A549 (cell line): ENCODE data around the gene WSCD1. TPM values are rescaled to one million over a fixed set of nuclear protein-coding genes. Genes with fewer than 3 reads are reported as not detected.

Source experiments
- ATAC-seq, 2 experiments: fragments of 200-7000 bp in 1 of 2; fragments of >200 bp in 1 of 2; cut with Nextera tagmentation in 1 of 2; cut with Tn5 transposase in 1 of 2; 3 replicates each; pipeline versions ENCODE4 v1.8.0 to v1.9.1; 2018 to 2020; ENCODE audit warnings: mild to moderate bottlenecking in 1 of 2, moderate library complexity in 1 of 2
- CTCF ChIA-PET: fragments of 300-600 bp; sonication (Branson Sonifier 250); formaldehyde crosslinking; extraction: SDS; loops from one replicate; lab custom pipeline; 2021; ENCODE audit warnings: antibody characterized with exemption, inconsistent platforms; lab: Yijun Ruan, JAX
- POLR2A ChIA-PET: fragments of 350-600 bp; formaldehyde crosslinking; extraction: SDS; loops from one replicate; lab custom pipeline; 2021; ENCODE audit warnings: antibody characterized with exemption, inconsistent platforms; lab: Yijun Ruan, JAX
- DNase-seq, 2 experiments: peaks; one replicate each; pipeline versions ENCODE4 v3.0.0 to v3.0.0-alpha.2; 2011 to 2016; ENCODE audit warnings: low read depth in 1 of 2, low spot score in 1 of 2
- FAIRE-seq: peaks from 2 replicates; lab custom pipeline; 2011; peaks lifted over from hg19 to GRCh38; lab: Jason Lieb, UNC
- H3K27ac ChIP-seq, 2 experiments: fragments of >200 bp; sonication (Bioruptor Twin); formaldehyde crosslinking; 3 replicates each; pipeline ENCODE4 v1.5.1; 2016 to 2017
- H3K4me1 ChIP-seq: fragments of >200 bp; sonication (Bioruptor Twin); formaldehyde crosslinking; 3 replicates; pipeline ENCODE4 v1.6.1; 2016
- H3K4me2 ChIP-seq: fragments of >200 bp; sonication (Bioruptor Twin); formaldehyde crosslinking; 3 replicates; pipeline ENCODE4 v1.6.1; 2016
- H3K4me3 ChIP-seq: fragments of >200 bp; sonication (Bioruptor Twin); formaldehyde crosslinking; 3 replicates; pipeline ENCODE4 v1.5.1; 2016
- H3K9me3 ChIP-seq: fragments of >200 bp; sonication (Bioruptor Twin); formaldehyde crosslinking; 3 replicates; pipeline ENCODE4 v1.6.1; 2016
- BCL3 ChIP-seq: fragments of >200 bp; sonication (Bioruptor Twin); formaldehyde crosslinking; IDR thresholded peaks from 3 replicates; pipeline ENCODE4 v1.6.1; 2016
- BHLHE40 ChIP-seq: IDR thresholded peaks from 2 replicates; pipeline ENCODE4 v1.6.1; 2012; ENCODE audit warnings: low read depth, low read length, inconsistent platforms
- CHD2 ChIP-seq: fragments of 150-350 bp; IDR thresholded peaks from 2 replicates; pipeline ENCODE4 v1.6.1; 2014; ENCODE audit warnings: low read length; ENCODE audit not compliant: partially characterized antibody
- EHF ChIP-seq: fragments of 250-450 bp; sonication (Bioruptor Pico); IDR thresholded peaks from 2 replicates; pipeline ENCODE4 v1.5.0; 2020; ENCODE audit warnings: mild to moderate bottlenecking
- HES2 ChIP-seq: fragments of >200 bp; sonication (Bioruptor Twin); formaldehyde crosslinking; IDR thresholded peaks from 2 replicates; pipeline ENCODE4 v1.6.1; 2016
- HEYL ChIP-seq: fragments of 250-450 bp; sonication (Bioruptor Pico); IDR thresholded peaks from 2 replicates; pipeline ENCODE4 v1.8.0; 2021; ENCODE audit warnings: mild to moderate bottlenecking, moderate library complexity
- HMGXB4 ChIP-seq: fragments of 250-450 bp; sonication (Bioruptor Pico); IDR thresholded peaks from 2 replicates; pipeline ENCODE4 v1.5.0; 2021; ENCODE audit warnings: mild to moderate bottlenecking, moderate library complexity, borderline replicate concordance
- HOXB5 ChIP-seq: fragments of 250-450 bp; sonication (Bioruptor Pico); IDR thresholded peaks from 2 replicates; pipeline ENCODE4 v1.5.0; 2020; ENCODE audit warnings: mild to moderate bottlenecking, moderate library complexity
- MYC ChIP-seq: IDR thresholded peaks from 2 replicates; pipeline ENCODE4 v1.6.1; 2012; ENCODE audit warnings: mild to moderate bottlenecking, inconsistent platforms, low read length, improper control_type of control experiment, borderline replicate concordance
- NFE2L2 ChIP-seq: fragments of 150-350 bp; conservative IDR thresholded peaks from 2 replicates; pipeline ENCODE4 v1.6.1; 2014; ENCODE audit warnings: low read length
- POLR2AphosphoS2 ChIP-seq: conservative IDR thresholded peaks from 2 replicates; pipeline ENCODE4 v1.6.1; 2012; ENCODE audit warnings: low read length, improper control_type of control experiment, inconsistent platforms
- RAD21 ChIP-seq, 2 experiments: fragments of >200 bp in 1 of 2; sonication (Bioruptor Twin) in 1 of 2; formaldehyde crosslinking in 1 of 2; IDR thresholded peaks in 1 of 2; conservative IDR thresholded peaks in 1 of 2; 2 replicates in 1 of 2; 3 replicates in 1 of 2; pipeline ENCODE4 v1.6.1; 2012 to 2018; ENCODE audit warnings: inconsistent platforms in 1 of 2
- REST ChIP-seq: fragments of 200-600 bp; sonication (generic); IDR thresholded peaks from 2 replicates; pipeline ENCODE4 v1.6.1; 2016; ENCODE audit warnings: antibody characterized with exemption, mild to moderate bottlenecking, moderate library complexity
- RNF2 ChIP-seq: fragments of 200-600 bp; sonication (generic); IDR thresholded peaks from 2 replicates; pipeline ENCODE4 v1.6.1; 2016; ENCODE audit warnings: low read depth, mild to moderate bottlenecking, antibody characterized with exemption, moderate library complexity, borderline replicate concordance
- SREBF2 ChIP-seq: fragments of 450-650 bp; IDR thresholded peaks from 2 replicates; pipeline ENCODE4 v1.6.1; 2014; ENCODE audit warnings: mild to moderate bottlenecking, moderate library complexity
- TFCP2L1 ChIP-seq: fragments of 250-450 bp; sonication (Bioruptor Pico); IDR thresholded peaks from 2 replicates; pipeline ENCODE4 v1.5.0; 2021; ENCODE audit warnings: mild to moderate bottlenecking
- TP53 ChIP-seq: fragments of 250-450 bp; sonication (Bioruptor Pico); IDR thresholded peaks from 2 replicates; pipeline ENCODE4 v1.5.0; 2021; ENCODE audit warnings: mild to moderate bottlenecking, moderate library complexity
- ZFP36 ChIP-seq: fragments of 450-650 bp; IDR thresholded peaks from 2 replicates; pipeline ENCODE4 v1.6.1; 2014; ENCODE audit warnings: borderline replicate concordance; ENCODE audit not compliant: partially characterized antibody
- WGBS: methylation state at CpG from one replicate; pipeline ENCODE4 v1.1.6; 2017; ENCODE audit errors: missing lambda C conversion rate; 5-methylcytosine and 5-hydroxymethylcytosine counted together
- polyA plus RNA-seq, 4 experiments: library from polyadenylated mRNA; depleted of rRNA in 3 of 4; stranded (reverse); fragments of >200 nt; fragmentation: RNase III in 1 of 4; extraction: RNeasy Plus Mini Kit Qiagen cat#74134 plus additional on column Dnase treatment in 1 of 4; gene quantifications; 2 replicates in 3 of 4; 3 replicates in 1 of 4; pipeline ENCODE4 v1.2.3, GENCODE V29; 2011 to 2017

The WSCD1 gene
- polyA plus RNA-seq, 2 of the 4 experiments (the other 2 are of a cell fraction), result 1.6 TPM

GRCh38 chr17:6153375-6153774 is 83.2 kb downstream of the WSCD1 start:
- no peaks in the 10 kb centered on the region for H3K4me1 ChIP-seq
- 24% methylated on average over 6 of the region's 6 CpGs for WGBS
- no peak overlapping the region for H3K27ac ChIP-seq
- no peak for FAIRE-seq
- no peaks in the 10 kb centered on the region for H3K9me3 ChIP-seq
- TF ChIP-seq HES2 (no peak), EHF (CRISPR knock-in tag) (no peak), RNF2 (no peak), MYC (no peak), TFCP2L1 (CRISPR knock-in tag) (no peak), REST (no peak), ZFP36 (no peak)
- TF ChIP-seq, all 56 proteins: peak for 0
- ATAC-seq (no peak), DNase-seq (no peak)
- Histone ChIP-seq H3K4me3 (no peak overlapping the region), H3K4me2 (no peak overlapping the region)
- POLR2A ChIA-PET, result no interaction called here
- CTCF ChIA-PET, result interaction anchor here (1.3 kb wide), 1 partner anchor 12 kb away, joined by 4 read pairs; no protein-coding TSS in a partner anchor

- 6% methylated on average over 3 of the region's 4 CpGs for WGBS
- POLR2A ChIA-PET, result no interaction called here
- ATAC-seq (no peak), DNase-seq (no peak), FAIRE-seq (no peak)
- H3K27ac ChIP-seq, result no peak overlapping the region
- TF ChIP-seq BCL3 (no peak), HMGXB4 (no peak), POLR2AphosphoS2 (no peak), TFCP2L1 (CRISPR knock-in tag) (no peak), CHD2 (no peak), RAD21 (conservative IDR thresholded peaks at IDR 0.05 in 1 of 2, IDR thresholded peaks at IDR 0.05 in 1 of 2) (no peak), HOXB5 (CRISPR knock-in tag) (no peak), BHLHE40 (no peak), REST (no peak), SREBF2 (no peak), TP53 (CRISPR knock-in tag) (no peak), NFE2L2 (no peak), HEYL (CRISPR knock-in tag) (no peak)
- H3K4me1 ChIP-seq, result no peaks in the 10 kb centered on the region
- H3K4me2 ChIP-seq, result no peak overlapping the region
- no peak overlapping the region for H3K4me3 ChIP-seq
- CTCF ChIA-PET, result no interaction called here
- no peaks in the 10 kb centered on the region for H3K9me3 ChIP-seq
These were observed 87.5 kb downstream of the WSCD1 start for GRCh38 chr17:6157716-6158115.
